Panc1 (cell line): ENCODE results near the gene SCARF2. TPM values are rescaled to one million over a fixed set of nuclear protein-coding genes. Genes with fewer than 3 reads are reported as not detected.
"Not testable (repeated sequence)": the region's sequence is repeated elsewhere in the genome, so short reads cannot be mapped to it uniquely, and the experiment has no call there.

Experiments used
- ATAC-seq: fragments of 200-7000 bp; cut with Tn5 transposase; 2 replicates; pipeline ENCODE4 v1.9.1; 2020; ENCODE audit warnings: mild to moderate bottlenecking, moderate library complexity
- BruUV-seq: library from RNA; stranded (reverse); fragments of 400-500 nt; replicated peaks from 2 replicates; lab custom pipeline; 2021; lab: Mats Ljungman, UMichigan
- CTCF ChIA-PET: fragments of 300-600 bp; sonication (Branson Sonifier 250); formaldehyde crosslinking; loops from one replicate; lab custom pipeline; 2022; ENCODE audit warnings: antibody characterized with exemption; lab: Charles Lee
- POLR2A ChIA-PET: fragments of 300-600 bp; sonication (Branson Sonifier 250); formaldehyde crosslinking; loops from one replicate; lab custom pipeline; 2022; ENCODE audit warnings: antibody characterized with exemption; lab: Charles Lee
- DNase-seq: peaks from one replicate; pipeline ENCODE4 v3.0.0-alpha.2; 2010; ENCODE audit warnings: low read depth, low spot score
- H3K27ac ChIP-seq: 2 replicates; pipeline ENCODE4 v1.5.1; 2011; ENCODE audit warnings: mild to moderate bottlenecking, low read length, inconsistent platforms
- H3K27me3 ChIP-seq: fragments of 200-500 bp; sonication (Bioruptor generic); 2 replicates; pipeline ENCODE4 v1.6.0; 2014; ENCODE audit warnings: low read length, inconsistent platforms; ENCODE audit not compliant: control insufficient read depth, insufficient read depth
- H3K36me3 ChIP-seq: fragments of 200-500 bp; sonication (Bioruptor generic); 2 replicates; pipeline ENCODE4 v1.5.1; 2014; ENCODE audit warnings: inconsistent platforms, mild to moderate bottlenecking, low read length, moderate library complexity; ENCODE audit not compliant: control insufficient read depth, insufficient read depth
- H3K4me1 ChIP-seq: 2 replicates; pipeline ENCODE4 v1.5.1; 2011; ENCODE audit warnings: inconsistent platforms, mild to moderate bottlenecking, low read length, moderate library complexity; ENCODE audit not compliant: control insufficient read depth, insufficient read depth
- H3K4me3 ChIP-seq, 2 experiments: 2 replicates each; pipeline ENCODE4 v1.5.1; 2011 to 2012; ENCODE audit warnings: low read depth in 2 of 2, low read length in 2 of 2, mild to moderate bottlenecking in 2 of 2, inconsistent platforms in 1 of 2, moderate library complexity in 1 of 2
- H3K9me3 ChIP-seq: fragments of 200-500 bp; sonication (Bioruptor generic); 2 replicates; pipeline ENCODE4 v1.5.1; 2014; ENCODE audit warnings: low read depth, mild to moderate bottlenecking, inconsistent platforms, low read length, moderate library complexity; ENCODE audit not compliant: control insufficient read depth, insufficient read depth
- CTCF ChIP-seq: fragments of 450-650 bp; IDR thresholded peaks from 2 replicates; pipeline ENCODE4 v1.5.1; 2017; ENCODE audit warnings: mild to moderate bottlenecking
- POLR2AphosphoS5 ChIP-seq: IDR thresholded peaks from 2 replicates; pipeline ENCODE4 v1.6.1; 2012; ENCODE audit warnings: mild to moderate bottlenecking, low read depth, low read length, moderate library complexity
- REST ChIP-seq, 2 experiments: IDR thresholded peaks; 2 replicates each; pipeline ENCODE4 v1.6.1; 2011 to 2012; ENCODE audit warnings: low read depth in 2 of 2, control low read depth in 1 of 2, low read length in 1 of 2, mild to moderate bottlenecking in 1 of 2, moderate library complexity in 1 of 2; ENCODE audit not compliant: insufficient read depth in 1 of 2
- SIN3A ChIP-seq: IDR thresholded peaks from 2 replicates; pipeline ENCODE4 v1.6.1; 2012; ENCODE audit warnings: low read depth, mild to moderate bottlenecking, low read length, moderate library complexity, borderline replicate concordance; ENCODE audit not compliant: insufficient read depth
- TCF7L2 ChIP-seq: IDR thresholded peaks from 2 replicates; pipeline ENCODE4 v1.6.1; 2011; ENCODE audit warnings: mild to moderate bottlenecking, low read depth, low read length, inconsistent platforms
- in situ Hi-C: cut with HindIII; loops from 2 replicates; pipeline ENCODE4 v1.10.0; 2016; ENCODE audit warnings: low sequenced_read_pairs, low pct_unique_long_range_greater_than_20kb
- intact Hi-C: fragments of 100-400 bp; cut with micrococcal nuclease; formaldehyde crosslinking; loops from one replicate; pipeline ENCODE4 v1.10.0; 2022; ENCODE audit not compliant: unreplicated experiment
- total RNA-seq: library from RNA; stranded (reverse); gene quantifications from one replicate; pipeline ENCODE4 v1.2.1, GENCODE V29; 2021; ENCODE audit not compliant: unreplicated experiment

SCARF2 gene
- total RNA-seq, 1 experiment from 2014 or later, result 3.2 TPM

- Histone ChIP-seq H3K4me1 (no peaks in the 10 kb centered on the region), H3K27me3 (no peaks in the 10 kb centered on the region), H3K4me3 (no peak overlapping the region), H3K36me3 (no peaks in the 10 kb centered on the region), H3K27ac (no peak overlapping the region), H3K9me3 (no peaks in the 10 kb centered on the region)
- ATAC-seq (no peak), DNase-seq (no peak)
- ChIA-PET POLR2A (no interaction called here), CTCF (no interaction called here)
- no peak for TF ChIP-seq REST (IDR thresholded peaks at IDR 0.05; ENCODE audit: insufficient read depth in 1 of 2, low read depth in 2 of 2, low read length in 1 of 2)
- TF ChIP-seq TCF7L2, result no peak
- no peak for TF ChIP-seq CTCF
- TF ChIP-seq POLR2AphosphoS5, result no peak
- TF ChIP-seq SIN3A, result no peak
- intact Hi-C loops, result no loop called here
- BruUV-seq, result no TSS peak
- in situ Hi-C loops, result no loop called here
Observed at GRCh38 chr22:20380486-20380885, 57.1 kb downstream of the SCARF2 start.

- in situ Hi-C loops, H3K27ac ChIP-seq, DNase-seq, H3K27me3 ChIP-seq, POLR2A ChIA-PET, H3K4me3 ChIP-seq, ATAC-seq, BruUV-seq, CTCF ChIA-PET, intact Hi-C loops, H3K9me3 ChIP-seq, H3K4me1 ChIP-seq, H3K36me3 ChIP-seq: not testable (repeated sequence)
Observed at GRCh38 chr22:20378684-20379083, 58.9 kb downstream of the SCARF2 start.

- Histone ChIP-seq H3K27ac (no peak overlapping the region), H3K4me1 (no peaks in the 10 kb centered on the region), H3K4me3 (no peak overlapping the region), H3K27me3 (no peaks in the 10 kb centered on the region), H3K9me3 (no peaks in the 10 kb centered on the region), H3K36me3 (no peaks in the 10 kb centered on the region)
- BruUV-seq, result no TSS peak
- ChIA-PET POLR2A (no interaction called here), CTCF (no interaction called here)
- no peak for TF ChIP-seq REST (IDR thresholded peaks at IDR 0.05; ENCODE audit: insufficient read depth in 1 of 2, low read depth in 2 of 2, low read length in 1 of 2)
- TF ChIP-seq POLR2AphosphoS5, result no peak
- TF ChIP-seq SIN3A, result no peak
- TF ChIP-seq CTCF, result no peak
- TF ChIP-seq TCF7L2, result no peak
- ATAC-seq, result no peak
- DNase-seq, result no peak
- in situ Hi-C loops, result no loop called here
- intact Hi-C loops, result no loop called here
Observed at GRCh38 chr22:20378110-20378509, 59.5 kb downstream of the SCARF2 start.

- H3K4me3 ChIP-seq, DNase-seq, BruUV-seq, intact Hi-C loops, ATAC-seq, H3K9me3 ChIP-seq, H3K4me1 ChIP-seq, H3K27ac ChIP-seq, POLR2A ChIA-PET, in situ Hi-C loops, H3K36me3 ChIP-seq, H3K27me3 ChIP-seq, CTCF ChIA-PET: not testable (repeated sequence)
Observed at GRCh38 chr22:20376983-20377382, 60.6 kb downstream of the SCARF2 start.
